IPS-NIHi7 (cell line): ENCODE data around the gene HEY2.
"Not testable (repeated sequence)": the region's sequence is repeated elsewhere in the genome, so short reads cannot be mapped to it uniquely, and the experiment has no call there.

Experiments
- DNase-seq: peaks from one replicate; pipeline ENCODE4 v3.0.0; 2012; ENCODE audit warnings: mixed read lengths; ENCODE audit errors: extremely low spot score

The HEY2 gene

DNA sequence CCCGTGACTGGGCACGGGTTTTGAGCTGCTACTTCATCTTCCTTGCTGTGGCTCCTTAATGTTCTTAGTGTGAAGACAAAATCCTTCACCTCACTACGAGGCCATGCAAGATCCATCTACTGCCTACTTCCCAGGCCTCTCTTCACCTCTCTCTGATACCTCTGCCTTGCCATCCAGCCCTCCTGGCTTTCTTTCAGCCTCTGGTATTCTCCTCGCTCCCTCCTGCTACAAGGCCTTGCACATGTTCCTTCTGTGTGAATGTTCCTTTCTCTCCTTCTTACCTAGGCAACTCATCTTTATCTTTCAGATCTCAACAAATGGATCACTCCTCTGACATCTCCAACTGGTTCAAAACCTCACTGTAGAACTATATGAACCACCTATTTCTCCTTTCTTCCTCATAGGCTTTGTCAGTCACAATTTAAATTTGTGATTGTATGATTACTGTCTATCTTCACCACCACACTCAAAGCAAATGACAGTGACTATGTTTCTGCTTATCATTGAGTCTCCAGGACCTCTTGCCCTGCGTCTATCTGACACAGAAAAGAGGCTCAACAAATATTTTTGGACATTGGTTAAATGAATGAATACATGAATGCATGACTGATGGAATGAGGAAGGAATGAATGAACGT lies 19.8 kb downstream of the HEY2 start:
- no peak for DNase-seq

DNA sequence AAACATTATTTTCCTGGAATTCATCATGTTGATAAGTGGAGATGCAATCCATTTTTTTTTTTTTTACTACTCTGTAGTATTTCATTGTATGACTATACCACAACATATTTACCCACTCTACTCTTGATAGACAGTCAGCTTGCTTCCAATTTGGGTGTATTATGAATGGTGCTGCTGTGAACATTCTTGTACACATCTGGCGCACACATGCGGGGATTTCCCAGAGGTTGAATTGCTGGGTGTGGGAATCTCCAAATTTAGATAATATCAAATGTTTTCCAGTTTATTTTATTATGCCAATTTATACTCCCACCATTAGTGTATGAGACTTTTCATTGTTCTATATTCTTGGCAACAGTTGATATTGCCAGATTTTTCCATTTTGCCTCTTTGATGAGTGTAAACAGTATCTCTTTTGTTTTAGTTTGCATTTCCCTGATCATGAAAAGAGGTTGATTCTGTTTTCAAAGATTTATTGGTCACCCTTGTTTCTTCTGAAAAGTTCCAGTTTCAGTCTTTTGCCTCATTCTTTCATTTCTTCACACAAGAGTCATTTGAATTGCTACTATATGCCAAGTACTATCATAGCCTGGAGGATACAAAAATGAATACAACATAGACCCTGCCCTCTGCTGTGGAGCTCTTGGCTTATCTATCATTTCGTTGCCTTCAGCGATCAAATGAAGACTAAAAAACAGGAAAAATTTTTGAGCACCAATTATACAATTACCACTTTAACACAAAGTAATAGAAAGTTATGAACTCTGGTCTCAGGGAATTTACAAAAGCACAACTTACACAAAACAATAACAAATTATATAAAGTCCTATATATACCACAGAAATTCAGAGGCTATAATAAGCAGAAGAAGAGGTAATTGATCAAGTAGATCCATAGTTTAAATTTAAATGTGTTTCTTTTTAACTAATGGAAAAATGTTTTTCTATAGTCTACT lies 24.2 kb downstream of the HEY2 start:
- DNase-seq = no peak

DNA sequence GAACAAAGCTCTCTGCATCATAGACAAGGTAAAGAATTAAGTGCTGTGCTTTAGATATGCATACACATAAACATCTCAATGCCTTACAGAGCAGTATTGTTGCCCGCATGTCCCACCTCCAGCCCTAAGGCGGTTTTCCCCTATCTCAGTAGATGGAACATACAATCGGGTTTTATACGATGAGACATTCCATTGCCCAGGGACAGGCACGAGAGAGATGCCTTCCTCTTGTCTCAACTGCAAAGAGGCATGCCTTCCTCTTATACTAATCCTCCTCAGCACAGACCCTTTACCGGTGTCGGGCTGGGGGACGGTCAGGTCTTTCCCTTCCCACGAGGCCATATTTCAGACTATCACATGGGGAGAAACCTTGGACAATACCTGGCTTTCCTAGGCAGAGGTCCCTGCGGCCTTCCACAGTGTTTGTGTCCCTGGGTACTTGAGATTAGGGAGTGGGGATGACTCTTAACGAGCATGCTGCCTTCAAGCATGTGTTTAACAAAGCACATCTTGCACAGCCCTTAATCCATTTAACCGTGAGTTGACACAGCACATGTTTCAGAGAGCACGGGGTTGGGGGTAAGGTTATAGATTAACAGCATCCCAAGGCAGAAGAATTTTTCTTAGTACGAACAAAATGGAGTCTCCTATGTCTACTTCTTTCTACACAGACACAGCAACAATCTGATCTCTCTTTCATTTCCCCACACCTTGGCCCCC lies 26.8 kb downstream of the HEY2 start:
- not testable (repeated sequence) for DNase-seq

DNA sequence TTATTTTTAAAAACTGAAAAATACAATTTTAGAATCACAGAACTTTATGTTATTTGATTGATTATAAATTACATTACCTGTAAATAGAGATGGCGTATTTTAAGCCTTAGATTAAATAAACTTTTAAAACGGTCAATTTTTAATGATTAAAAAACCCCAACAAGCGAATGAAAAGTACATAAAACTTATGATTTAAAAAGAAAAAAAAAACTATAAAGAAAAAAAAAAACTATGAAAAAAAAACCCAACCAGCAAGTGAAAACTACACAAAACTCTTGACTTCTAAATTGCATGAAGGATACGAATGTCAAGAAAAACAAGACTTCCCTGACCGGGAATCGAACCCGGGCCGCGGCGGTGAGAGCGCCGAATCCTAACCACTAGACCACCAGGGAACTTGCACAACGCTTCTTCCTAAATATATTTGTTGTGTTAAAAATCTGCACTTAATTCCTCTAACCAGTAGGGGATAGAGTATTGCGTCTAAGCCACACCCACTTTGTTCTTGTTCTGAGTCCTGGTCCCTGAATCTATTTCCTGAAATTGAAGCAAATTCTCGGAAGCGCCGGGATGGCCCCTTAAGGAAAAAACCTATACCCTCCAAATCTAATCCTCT lies 30.6 kb downstream of the HEY2 start:
- peak; percentile 82 for DNase-seq

DNA sequence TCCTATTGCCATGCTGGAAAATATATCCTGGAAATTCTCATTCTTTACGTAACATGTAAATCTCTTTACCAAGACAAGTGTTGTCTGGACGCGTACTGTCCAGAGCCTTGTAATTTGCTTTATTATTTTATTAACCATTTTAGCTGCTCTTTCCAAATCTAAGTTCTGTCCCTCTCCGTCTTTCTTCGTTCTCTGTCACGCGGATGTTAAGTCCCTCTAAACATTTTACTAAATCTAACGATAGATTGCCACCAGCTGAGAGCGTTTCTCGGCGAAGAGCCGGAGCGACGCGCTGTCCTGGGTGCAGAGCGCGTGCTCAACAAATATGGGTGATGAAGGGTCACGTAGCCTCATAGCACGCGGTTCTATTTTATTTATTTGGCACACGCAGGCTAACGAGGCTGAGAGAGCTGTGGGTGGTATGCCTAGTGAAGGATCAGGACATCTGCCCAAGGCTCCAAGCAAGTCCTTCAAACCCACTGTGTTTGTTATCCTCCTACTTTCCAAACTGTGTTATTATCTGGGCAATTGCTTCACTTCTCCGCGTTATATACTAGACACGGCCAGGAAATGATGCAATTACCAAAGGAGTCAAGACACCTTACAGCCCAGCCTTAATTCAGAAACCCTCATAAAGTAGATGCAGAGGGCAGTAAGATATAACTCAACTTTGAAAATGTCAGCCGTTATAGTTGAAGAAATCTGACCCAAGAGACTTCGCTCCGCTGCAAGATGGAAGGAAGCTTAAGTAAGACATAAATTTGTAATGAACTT lies 31.3 kb downstream of the HEY2 start:
- DNase-seq = peak; percentile 19

DNA sequence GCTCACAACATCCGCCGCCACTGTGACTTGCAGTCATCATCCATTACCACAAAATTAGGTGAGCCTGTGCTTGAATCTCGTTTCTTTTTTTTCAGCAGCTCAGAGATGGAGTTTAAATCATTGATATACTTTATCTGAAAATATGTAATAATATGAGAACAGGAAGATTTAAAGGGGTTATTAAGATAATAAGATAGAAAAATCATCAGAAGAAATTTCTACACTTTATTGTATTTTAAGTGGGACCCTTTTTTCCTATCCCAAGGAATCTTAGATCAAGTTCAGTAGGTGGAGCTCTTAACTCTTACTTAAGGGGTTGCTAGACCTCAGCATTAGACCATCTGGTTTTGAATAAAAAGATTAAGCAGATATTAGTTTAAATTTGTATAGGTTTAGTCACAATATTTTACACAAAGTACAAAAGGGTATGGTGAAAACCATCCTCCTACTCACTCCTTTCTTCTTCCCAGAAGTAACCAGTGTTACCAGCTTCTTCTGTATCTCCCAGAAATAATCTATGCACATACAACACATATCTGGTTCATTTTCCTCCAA lies 32.0 kb downstream of the HEY2 start:
- no peak for DNase-seq

DNA sequence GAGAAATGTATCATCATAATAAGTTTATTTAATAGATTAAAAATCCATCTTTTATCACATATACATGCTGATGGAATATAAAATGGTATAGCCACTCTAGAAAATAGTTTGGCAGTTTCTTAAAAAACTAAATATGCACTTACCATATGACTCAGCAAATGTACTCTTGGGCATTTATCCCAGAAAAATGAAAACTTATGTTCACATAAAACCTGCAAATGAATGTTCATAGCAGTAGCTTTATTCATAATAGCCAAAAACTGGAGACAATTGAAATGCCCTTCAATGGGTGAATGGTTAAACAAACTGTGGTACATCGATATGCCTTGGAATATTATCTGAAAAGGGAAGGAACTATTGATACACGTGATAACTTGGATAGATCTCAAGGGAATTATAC lies 34.9 kb downstream of the HEY2 start:
- DNase-seq = no peak

DNA sequence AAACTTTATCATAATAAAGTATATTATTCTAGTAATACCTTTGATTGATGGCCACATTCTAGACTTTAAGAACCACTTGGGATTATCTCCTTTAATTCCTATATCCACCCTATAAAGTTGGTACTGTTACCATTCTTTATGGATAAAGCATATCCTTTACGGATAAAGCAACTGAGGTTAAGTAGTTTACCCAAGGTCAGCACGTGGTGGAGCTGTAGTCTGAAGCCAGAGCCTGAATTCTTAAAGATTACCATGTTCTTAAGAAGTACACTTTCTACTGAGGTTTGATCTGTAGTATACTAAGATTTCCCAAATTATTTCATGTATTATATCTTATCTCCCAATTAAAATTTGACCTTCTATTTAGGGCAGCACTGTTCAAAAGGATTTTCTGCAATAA lies 38.4 kb downstream of the HEY2 start:
- DNase-seq = no peak

DNA sequence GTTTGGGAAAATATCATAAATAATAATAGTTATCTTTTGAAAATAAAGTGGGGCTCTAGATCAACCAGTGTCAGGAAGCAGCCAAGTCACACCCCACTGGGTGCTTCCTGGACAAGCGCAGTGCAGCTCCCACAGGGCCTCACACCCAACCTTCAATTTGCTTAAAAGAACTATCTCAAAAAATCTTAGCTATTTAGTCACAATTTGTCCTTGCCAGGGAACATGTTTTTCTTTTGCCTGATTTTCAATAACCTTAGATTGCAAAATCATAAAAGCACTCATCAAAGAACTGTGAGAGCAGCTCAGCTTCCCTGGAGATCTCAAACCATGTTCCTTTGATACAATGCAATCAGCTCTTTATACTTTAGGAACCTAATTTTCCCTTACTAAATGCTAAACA lies 39.7 kb downstream of the HEY2 start:
- DNase-seq = no peak

DNA sequence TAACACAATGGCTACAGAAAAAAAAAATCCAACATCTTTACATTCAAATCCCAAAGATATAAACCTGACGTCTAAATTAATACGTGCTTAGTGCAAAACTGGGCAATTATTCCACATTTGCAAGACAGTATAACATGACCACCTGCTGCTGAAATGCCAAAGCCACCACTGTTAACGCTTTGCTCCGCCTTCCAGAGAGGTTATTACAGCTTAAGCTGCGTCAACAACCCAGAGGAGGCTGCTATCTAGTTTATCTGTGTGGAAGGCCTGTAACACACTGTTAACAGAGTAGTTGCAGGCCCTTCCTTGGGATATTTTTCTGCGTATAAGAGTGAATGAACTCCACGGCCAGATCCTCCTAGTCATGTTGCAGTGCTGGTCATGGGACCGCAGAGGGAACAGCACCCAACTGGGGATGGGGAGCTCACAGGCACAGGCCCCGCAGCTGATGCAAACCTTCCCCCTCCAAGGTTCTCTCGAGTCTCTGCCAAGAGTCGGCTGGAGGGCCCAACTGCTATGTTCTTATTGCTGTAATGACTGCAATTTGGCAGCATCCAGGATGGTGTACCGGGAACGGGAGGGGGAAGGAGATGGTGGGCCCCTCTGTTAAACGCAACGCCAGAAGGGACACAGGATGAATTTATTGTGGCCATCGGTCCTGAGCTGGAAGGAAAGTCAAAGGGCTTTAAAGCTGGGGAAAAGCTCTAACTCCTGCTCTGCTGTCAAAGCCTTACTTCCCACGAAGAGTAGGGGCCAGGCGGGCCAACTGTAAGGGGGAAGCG lies 40.3 kb downstream of the HEY2 start:
- peak; percentile 23 for DNase-seq

DNA sequence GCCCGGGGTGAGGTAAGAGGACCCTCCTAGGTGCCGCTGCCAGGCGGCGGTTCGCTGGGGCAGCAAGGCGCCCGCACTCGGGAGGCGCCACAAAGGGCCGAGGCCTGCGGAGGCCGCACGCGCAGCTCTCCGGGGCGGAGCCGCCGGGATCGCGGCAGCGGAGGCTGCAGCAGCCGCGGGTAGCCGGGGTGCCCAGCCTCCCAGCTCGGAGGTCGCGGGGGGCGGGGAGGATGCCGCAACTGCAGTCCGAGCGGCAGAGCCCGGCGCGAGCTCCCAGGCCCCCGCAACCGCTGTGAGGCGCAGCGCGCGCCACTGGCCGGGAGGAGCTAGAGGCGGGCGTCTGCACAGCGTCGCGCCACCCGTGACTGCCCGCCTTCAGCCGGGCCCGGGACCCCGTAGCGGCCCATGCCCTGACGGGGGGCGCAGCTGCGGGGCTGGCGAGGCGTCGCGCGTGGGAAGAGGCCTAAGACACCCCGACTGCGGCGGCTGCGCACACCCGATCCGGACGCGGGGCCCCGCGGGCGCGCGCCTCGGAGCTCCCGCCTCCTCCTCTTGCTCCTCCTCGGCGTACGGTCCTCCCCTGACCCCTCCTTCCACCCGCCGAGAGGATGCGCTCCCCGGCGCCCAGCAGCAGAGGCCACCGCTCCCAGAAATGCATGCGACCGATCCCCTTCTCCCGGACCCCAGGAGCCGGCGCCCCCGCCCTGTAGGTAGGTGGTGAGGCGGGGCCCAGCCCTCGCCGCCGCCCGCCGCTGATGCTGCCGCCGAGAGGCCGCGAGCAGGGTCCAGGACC lies 41.1 kb downstream of the HEY2 start, which contains the start of gene NCOA7:
NCOA7 (plus strand) TSS at position 603 of the 793 bp plus-strand sequence. CDS start 24,395 bp downstream, outside the sequence.
- DNase-seq = peak; percentile 68

DNA sequence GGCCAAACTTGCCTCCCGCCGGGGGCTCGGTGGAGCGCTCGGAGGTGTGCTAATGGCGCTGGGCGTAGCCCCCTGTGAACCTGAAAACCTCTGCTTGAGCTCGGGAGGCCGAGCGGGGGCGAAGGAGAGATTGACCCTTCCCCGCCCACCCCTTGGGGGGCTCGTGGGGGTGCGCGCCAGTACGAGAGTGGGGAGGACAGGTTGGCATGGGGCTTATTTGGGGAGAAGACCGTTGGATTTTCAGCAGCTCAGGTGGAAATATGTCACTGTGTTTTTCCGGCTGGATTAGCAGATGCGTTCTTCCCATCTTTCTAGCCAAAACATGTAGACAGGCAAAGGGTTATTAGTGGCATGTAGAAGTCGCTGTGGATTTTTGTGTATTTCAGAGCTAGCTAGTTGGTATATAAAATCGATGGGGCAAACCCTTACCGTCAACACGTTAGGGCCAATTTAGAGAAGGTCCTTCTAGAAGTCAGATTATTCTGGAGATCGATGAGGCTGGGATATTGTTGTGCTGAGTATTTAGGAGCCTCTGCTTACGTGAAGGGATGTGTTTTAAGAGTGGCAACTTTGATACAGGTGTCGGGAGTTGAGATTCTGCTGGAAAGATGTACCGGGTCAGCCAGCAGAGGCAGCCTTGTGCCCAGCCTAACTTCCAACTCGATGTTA lies 41.9 kb downstream of the HEY2 start:
- peak; percentile 51 for DNase-seq

DNA sequence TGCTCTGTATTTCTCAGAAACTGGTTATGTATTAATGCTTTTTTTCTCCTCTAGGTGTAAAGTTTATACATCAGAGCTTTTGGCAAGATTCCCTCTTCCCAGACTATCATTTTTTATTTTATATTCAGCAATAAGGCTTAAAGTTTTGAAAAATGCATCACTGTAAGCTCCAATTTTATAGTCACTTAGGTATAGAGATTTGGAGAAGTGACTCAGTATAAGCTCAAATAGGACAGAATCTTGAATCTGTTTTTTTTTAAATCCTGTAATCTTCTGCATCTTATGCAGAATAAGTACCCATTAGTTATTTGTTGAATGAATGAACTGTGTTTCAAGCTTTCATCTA lies 42.4 kb downstream of the HEY2 start:
- no peak for DNase-seq

DNA sequence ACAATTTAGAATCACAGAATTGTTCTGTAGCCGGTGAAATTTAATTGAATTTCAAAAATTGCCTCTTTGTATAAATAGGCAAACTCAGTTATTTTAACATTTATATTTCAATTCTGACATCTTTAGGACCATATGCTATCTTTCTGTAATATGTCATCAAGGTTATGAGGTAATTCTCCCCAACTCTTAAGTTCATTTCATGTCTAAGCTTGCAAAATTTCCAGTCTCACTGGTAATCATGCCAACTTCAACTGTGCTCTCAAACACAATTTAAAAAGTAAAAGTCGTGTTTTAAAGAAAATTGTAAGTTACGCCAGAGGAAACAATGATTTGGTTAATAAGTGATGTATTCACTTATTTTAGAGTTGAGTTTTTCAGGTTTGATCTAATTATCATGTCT lies 42.7 kb downstream of the HEY2 start:
- DNase-seq = no peak

DNA sequence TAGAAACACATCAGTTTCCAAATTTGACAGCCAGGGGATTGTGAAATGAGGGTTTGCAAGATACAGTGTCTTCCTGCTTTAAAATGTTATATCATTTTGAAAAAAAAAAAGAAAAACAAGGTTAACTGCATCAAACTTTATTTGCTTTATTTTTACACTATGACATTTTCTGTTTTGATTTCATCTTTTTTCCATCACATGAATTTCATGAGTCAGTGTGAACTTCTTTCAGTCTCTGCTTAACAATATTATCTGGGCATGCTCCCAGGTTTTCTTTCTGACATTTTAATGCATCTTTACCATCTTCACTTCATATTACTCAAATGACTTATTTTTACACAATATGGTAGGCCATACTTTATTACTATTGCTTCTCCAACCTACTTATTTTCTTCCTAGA lies 43.2 kb downstream of the HEY2 start:
- no peak for DNase-seq

DNA sequence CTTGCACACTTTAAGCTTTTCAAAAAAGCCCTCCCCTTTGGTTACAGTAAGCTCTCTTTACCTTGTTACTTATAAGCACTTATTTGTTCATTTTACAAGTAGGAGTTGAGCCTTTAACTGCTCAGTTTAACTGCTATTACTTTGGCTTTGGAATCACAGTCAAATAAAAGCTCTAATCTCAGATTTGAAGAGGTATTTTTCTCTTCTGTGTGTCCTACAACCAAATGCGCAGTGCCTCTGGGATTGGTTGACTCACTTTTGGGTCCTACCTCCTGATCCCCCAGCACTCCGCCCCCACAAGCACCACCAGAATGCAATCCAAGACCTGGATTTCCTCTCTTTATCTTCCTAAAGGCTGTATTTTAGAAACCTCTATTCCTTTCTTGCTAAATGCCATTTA lies 43.8 kb downstream of the HEY2 start:
- peak; percentile 41 for DNase-seq

DNA sequence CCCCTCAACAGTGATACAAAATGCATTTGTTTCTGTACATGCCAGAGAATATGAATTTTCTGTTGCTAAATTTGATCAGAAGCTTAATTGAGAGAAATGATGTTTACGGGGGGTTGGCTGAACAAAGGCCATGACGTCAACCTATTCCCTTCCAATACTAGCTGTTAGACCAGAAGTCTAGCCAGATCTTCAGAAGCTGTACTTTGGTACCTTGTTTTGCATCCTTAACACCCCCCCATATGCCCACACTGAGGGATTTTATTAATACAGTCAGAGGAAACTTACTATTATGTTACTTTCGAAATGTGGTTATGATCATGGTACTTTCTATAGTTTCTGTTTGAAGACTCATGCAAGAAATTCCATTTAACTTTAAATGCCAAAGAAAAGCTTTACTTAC lies 44.4 kb downstream of the HEY2 start:
- no peak for DNase-seq

DNA sequence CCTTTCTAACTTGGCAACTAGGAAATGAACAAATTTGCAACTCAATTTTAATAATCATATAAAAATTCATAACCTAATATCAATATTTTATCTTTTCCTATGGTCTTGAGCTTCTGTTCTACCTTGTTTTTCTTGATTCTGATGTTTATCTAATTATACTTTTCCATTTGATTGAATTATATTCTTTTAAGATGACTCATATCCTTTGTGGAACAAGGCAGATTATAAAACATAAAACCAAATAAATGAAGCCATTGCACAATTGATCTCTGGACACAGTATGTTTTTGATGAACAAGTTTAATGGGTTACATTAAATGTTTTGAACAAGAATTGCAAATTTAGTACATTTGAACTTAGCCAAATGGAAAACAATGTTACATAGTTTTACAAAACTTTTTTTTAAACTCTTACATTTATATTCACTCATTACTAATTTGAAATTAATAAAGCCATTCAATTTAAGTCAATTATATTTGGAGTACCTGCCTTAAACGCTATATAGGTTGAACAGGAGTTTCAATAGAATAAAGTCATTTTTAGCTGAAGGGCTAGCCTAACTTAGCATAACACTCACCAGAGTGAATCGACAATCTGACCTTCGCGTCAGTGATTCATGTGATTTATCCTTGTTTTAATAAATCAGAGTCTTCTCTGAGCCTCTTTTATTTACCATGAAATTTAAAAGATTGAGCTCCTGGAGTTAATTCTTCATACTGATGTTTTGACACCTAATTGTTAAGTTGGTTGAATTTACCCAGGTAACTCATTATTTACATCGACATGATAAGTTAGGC lies 45.1 kb downstream of the HEY2 start:
- DNase-seq = no peak
